Aorta (tissue), 5 donors: ENCODE data around the gene DNAJA4. TPM values are rescaled to one million over a fixed set of nuclear protein-coding genes. Genes with fewer than 3 reads are reported as not detected.
"Not testable (repeated sequence)": the region's sequence is repeated elsewhere in the genome, so short reads cannot be mapped to it uniquely, and the experiment has no call there.

Experiments
- ATAC-seq: fragments of 200-7000 bp; cut with Tn5 transposase; one replicate; pipeline ENCODE4 v1.9.1; 2022; ENCODE audit warnings: moderate library complexity; ENCODE audit not compliant: low FRiP score
- DNase-seq, 2 donors: peaks; one replicate each; pipeline ENCODE4 v3.0.0-alpha.2; 2020
- H3K27ac ChIP-seq, 2 donors: one replicate each; pipeline ENCODE4 v1.5.1; 2013; ENCODE audit warnings: low read length in 2 of 2, mild to moderate bottlenecking in 2 of 2, moderate library complexity in 2 of 2, control low read depth in 1 of 2, inconsistent platforms in 1 of 2, low read depth in 1 of 2
- H3K27me3 ChIP-seq, 2 donors: one replicate each; pipeline ENCODE4 v1.6.1; 2013; ENCODE audit warnings: control low read depth in 1 of 2, low read length in 1 of 2, mild to moderate bottlenecking in 1 of 2, moderate library complexity in 1 of 2; ENCODE audit not compliant: insufficient read depth in 2 of 2, control insufficient read depth in 1 of 2
- H3K36me3 ChIP-seq, 2 donors: one replicate each; pipeline ENCODE4 v1.6.1; 2013; ENCODE audit warnings: control low read depth in 1 of 2, low read length in 1 of 2, mild to moderate bottlenecking in 1 of 2; ENCODE audit not compliant: insufficient read depth in 2 of 2, control insufficient read depth in 1 of 2
- H3K4me1 ChIP-seq, 2 donors: one replicate each; pipeline ENCODE4 v1.6.1; 2013; ENCODE audit warnings: low read length in 2 of 2, control low read depth in 1 of 2, mild to moderate bottlenecking in 1 of 2, moderate library complexity in 1 of 2; ENCODE audit not compliant: insufficient read depth in 2 of 2, control insufficient read depth in 1 of 2
- H3K4me3 ChIP-seq, 2 donors: one replicate each; pipeline ENCODE4 v1.5.1; 2013; ENCODE audit warnings: low read length in 2 of 2, control low read depth in 1 of 2, mild to moderate bottlenecking in 1 of 2
- H3K9me3 ChIP-seq: one replicate; pipeline ENCODE4 v1.6.1; 2013; ENCODE audit warnings: mild to moderate bottlenecking, low read length; ENCODE audit not compliant: control insufficient read depth
- WGBS, 2 donors: extraction: QIAGEN DNeasy Blood & Tissue Kit; methylation state at CpG; one replicate each; pipeline ENCODE4 v1.1.7; 2013; 5-methylcytosine and 5-hydroxymethylcytosine counted together
- intact Hi-C, 2 donors: fragments of 100-400 bp; cut with DNase I; formaldehyde crosslinking; loops; one replicate each; pipeline versions ENCODE4 v1.14.2 to v1.15.0; 2022
- polyA plus RNA-seq, 2 donors: library from polyadenylated mRNA; stranded (reverse); fragments of 200-250 nt; gene quantifications; one replicate each; pipeline ENCODE4 v1.2.3, GENCODE V29; 2013
- total RNA-seq, 2 donors: library from RNA; stranded (reverse); fragmentation: NEBNext Ultra II Directional; extraction: Animal tissue kit (Norgen Biotek cat#: 25700); gene quantifications; one replicate each; pipeline ENCODE4 v1.2.1, GENCODE V29; 2021
- donor health status: healthy with polysubstance abuse.
- donor health status: Bipolar disorder and iron deficiency.
- donor health status: DM: no; HTN: no; CAD: no.
- donor health status: DM: no; HTN: no; CAD: no.
- donor health status: DM: yes; HTN: yes; CAD: no.

DNAJA4 gene
- total and polyA plus RNA-seq, 4 donors, result 12.0 to 53.0 (median 18.6) TPM

GRCh38 chr15:78241017-78241416 is 23.3 kb upstream of the DNAJA4 start:
- H3K4me3 ChIP-seq, result no peak overlapping the region
- ATAC-seq (peak; percentile 91), DNase-seq (peak; percentile 88 to 96)
- H3K27ac ChIP-seq, result no peak overlapping the region
- no peaks in the 10 kb centered on the region for H3K27me3 ChIP-seq
- intact Hi-C loops, result loop anchor here (1.0 to 5.0 kb wide), 3 partner anchors 128 to 284 kb away; no protein-coding TSS in a partner anchor
- H3K9me3 ChIP-seq, result no peaks in the 10 kb centered on the region
- H3K4me1 ChIP-seq, result no peaks in the 10 kb centered on the region
- no peaks in the 10 kb centered on the region for H3K36me3 ChIP-seq
- 12 to 15% methylated on average over 12 of the region's 12 CpGs for WGBS, 2 donors

- Histone ChIP-seq H3K9me3 (no peaks in the 10 kb centered on the region), H3K27me3 (no peaks in the 10 kb centered on the region), H3K27ac (no peak overlapping the region), H3K36me3 (no peaks in the 10 kb centered on the region), H3K4me1 (no peaks in the 10 kb centered on the region), H3K4me3 (no peak overlapping the region)
- intact Hi-C loops, result loop anchor here (5.0 kb wide), 1 partner anchor 285 kb away; no protein-coding TSS in a partner anchor
- ATAC-seq (no peak), DNase-seq (peak in 1 of 2 donors; percentile 45)
- WGBS, 2 donors, result 74 to 80% methylated on average over 5 of the region's 5 CpGs
Observed at GRCh38 chr15:78242128-78242527, 22.2 kb upstream of the DNAJA4 start.

- DNase-seq (peak in 1 of 2 donors; percentile 28), ATAC-seq (no peak)
- Histone ChIP-seq H3K4me3 (no peak overlapping the region), H3K9me3 (no peaks in the 10 kb centered on the region), H3K36me3 (no peaks in the 10 kb centered on the region), H3K4me1 (no peaks in the 10 kb centered on the region), H3K27me3 (no peaks in the 10 kb centered on the region), H3K27ac (no peak overlapping the region)
- 64 to 82% methylated on average over 6 of the region's 6 CpGs for WGBS, 2 donors
- intact Hi-C loops, result loop anchor here (5.0 kb wide), 1 partner anchor 286 kb away; no protein-coding TSS in a partner anchor
Observed at GRCh38 chr15:78243058-78243457, 21.3 kb upstream of the DNAJA4 start.

- Histone ChIP-seq H3K4me3 (no peak overlapping the region), H3K4me1 (no peaks in the 10 kb centered on the region), H3K27ac (no peak overlapping the region), H3K36me3 (no peaks in the 10 kb centered on the region), H3K9me3 (no peaks in the 10 kb centered on the region), H3K27me3 (no peaks in the 10 kb centered on the region)
- DNase-seq, result peak; percentile 59 to 74
- intact Hi-C loops, result loop anchor here (5.0 kb wide), 1 partner anchor 286 kb away; no protein-coding TSS in a partner anchor
- ATAC-seq, result no peak
- 24 to 29% methylated on average over 6 of the region's 6 CpGs for WGBS, 2 donors
Observed at GRCh38 chr15:78243491-78243941, 20.8 kb upstream of the DNAJA4 start.

GRCh38 chr15:78244101-78244500 is 20.3 kb upstream of the DNAJA4 start:
- no peak for ATAC-seq
- peak in 1 of 2 donors; percentile 61 for DNase-seq
- Histone ChIP-seq H3K36me3 (no peaks in the 10 kb centered on the region), H3K27me3 (no peaks in the 10 kb centered on the region), H3K27ac (no peak overlapping the region), H3K4me1 (no peaks in the 10 kb centered on the region), H3K4me3 (no peak overlapping the region), H3K9me3 (no peaks in the 10 kb centered on the region)
- intact Hi-C loops, result loop anchor here (5.0 kb wide), 1 partner anchor 287 kb away; no protein-coding TSS in a partner anchor
- 89% methylated on average over 6 of the region's 6 CpGs for WGBS, 2 donors

- Histone ChIP-seq H3K9me3 (no peaks in the 10 kb centered on the region), H3K27me3 (no peaks in the 10 kb centered on the region), H3K4me3 (no peak overlapping the region), H3K36me3 (no peaks in the 10 kb centered on the region), H3K27ac (no peak overlapping the region), H3K4me1 (no peaks in the 10 kb centered on the region)
- DNase-seq (no peak), ATAC-seq (no peak)
- WGBS, 2 donors, result 61 to 65% methylated on average over 7 of the region's 7 CpGs
- intact Hi-C loops, result loop anchor here (5.0 kb wide), 1 partner anchor 288 kb away; no protein-coding TSS in a partner anchor
Observed at GRCh38 chr15:78244893-78245292, 19.5 kb upstream of the DNAJA4 start.

- 60 to 73% methylated on average over 13 to 14 of the region's 14 CpGs for WGBS, 2 donors
- H3K27me3 ChIP-seq, result not testable (repeated sequence)
- DNase-seq, result peak in 1 of 2 donors; percentile 7
Observed at GRCh38 chr15:78245392-78245791, 19.0 kb upstream of the DNAJA4 start.

GRCh38 chr15:78245976-78246620 is 18.3 kb upstream of the DNAJA4 start:
- H3K36me3 ChIP-seq, H3K4me3 ChIP-seq, ATAC-seq, H3K9me3 ChIP-seq, intact Hi-C loops, H3K27me3 ChIP-seq, H3K27ac ChIP-seq, H3K4me1 ChIP-seq: not testable (repeated sequence)
- peak in 1 of 2 donors; percentile 56 for DNase-seq
- 97% methylated on average over 28 to 39 of the region's 39 CpGs for WGBS, 2 donors

More at GRCh38 chr15:78245392-78245791, 19.0 kb upstream of the DNAJA4 start:
- H3K9me3 ChIP-seq, H3K4me3 ChIP-seq, H3K27ac ChIP-seq, H3K4me1 ChIP-seq, H3K36me3 ChIP-seq, intact Hi-C loops, ATAC-seq: not testable (repeated sequence)

GRCh38 chr15:78247911-78248310 is 16.5 kb upstream of the DNAJA4 start:
- H3K27ac ChIP-seq, result no peak overlapping the region
- intact Hi-C loops, result no loop called here
- H3K4me1 ChIP-seq, result no peaks in the 10 kb centered on the region
- no peaks in the 10 kb centered on the region for H3K27me3 ChIP-seq
- 63 to 76% methylated on average over 1 of the region's 1 CpG for WGBS, 2 donors
- H3K36me3 ChIP-seq, result no peaks in the 10 kb centered on the region
- no peaks in the 10 kb centered on the region for H3K9me3 ChIP-seq
- ATAC-seq (no peak), DNase-seq (peak in 1 of 2 donors; percentile 9)
- H3K4me3 ChIP-seq, result no peak overlapping the region
